GM12874 (cell line): Measurements from ENCODE around the gene PRDM13.

Experiments
- TF ChIP-seq, protein P1 (sequence below): IDR thresholded peaks from 2 replicates; pipeline ENCODE4 v1.5.1; 2011; ENCODE audit warnings: low read depth, mild to moderate bottlenecking, control low read depth, low read length, moderate library complexity; ENCODE audit not compliant: insufficient read depth

PRDM13 gene

GRCh38 chr6:99612551-99613408, 6.1 kb downstream of the PRDM13 start:
- TF ChIP-seq, protein P1, sequence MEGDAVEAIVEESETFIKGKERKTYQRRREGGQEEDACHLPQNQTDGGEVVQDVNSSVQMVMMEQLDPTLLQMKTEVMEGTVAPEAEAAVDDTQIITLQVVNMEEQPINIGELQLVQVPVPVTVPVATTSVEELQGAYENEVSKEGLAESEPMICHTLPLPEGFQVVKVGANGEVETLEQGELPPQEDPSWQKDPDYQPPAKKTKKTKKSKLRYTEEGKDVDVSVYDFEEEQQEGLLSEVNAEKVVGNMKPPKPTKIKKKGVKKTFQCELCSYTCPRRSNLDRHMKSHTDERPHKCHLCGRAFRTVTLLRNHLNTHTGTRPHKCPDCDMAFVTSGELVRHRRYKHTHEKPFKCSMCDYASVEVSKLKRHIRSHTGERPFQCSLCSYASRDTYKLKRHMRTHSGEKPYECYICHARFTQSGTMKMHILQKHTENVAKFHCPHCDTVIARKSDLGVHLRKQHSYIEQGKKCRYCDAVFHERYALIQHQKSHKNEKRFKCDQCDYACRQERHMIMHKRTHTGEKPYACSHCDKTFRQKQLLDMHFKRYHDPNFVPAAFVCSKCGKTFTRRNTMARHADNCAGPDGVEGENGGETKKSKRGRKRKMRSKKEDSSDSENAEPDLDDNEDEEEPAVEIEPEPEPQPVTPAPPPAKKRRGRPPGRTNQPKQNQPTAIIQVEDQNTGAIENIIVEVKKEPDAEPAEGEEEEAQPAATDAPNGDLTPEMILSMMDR: no peak

- TF ChIP-seq, protein P1: peak; percentile 71
Measured at GRCh38 chr6:99613409-99613704, 6.7 kb downstream of the PRDM13 start.

- TF ChIP-seq, protein P1: no peak
Measured at GRCh38 chr6:99613705-99614429, 7.2 kb downstream of the PRDM13 start.

- TF ChIP-seq, protein P1: no peak
Measured at GRCh38 chr6:99614430-99615186, 8.0 kb downstream of the PRDM13 start.

GRCh38 chr6:99617131-99617530, 10.5 kb downstream of the PRDM13 start:
- TF ChIP-seq, protein P1: no peak

DNA sequence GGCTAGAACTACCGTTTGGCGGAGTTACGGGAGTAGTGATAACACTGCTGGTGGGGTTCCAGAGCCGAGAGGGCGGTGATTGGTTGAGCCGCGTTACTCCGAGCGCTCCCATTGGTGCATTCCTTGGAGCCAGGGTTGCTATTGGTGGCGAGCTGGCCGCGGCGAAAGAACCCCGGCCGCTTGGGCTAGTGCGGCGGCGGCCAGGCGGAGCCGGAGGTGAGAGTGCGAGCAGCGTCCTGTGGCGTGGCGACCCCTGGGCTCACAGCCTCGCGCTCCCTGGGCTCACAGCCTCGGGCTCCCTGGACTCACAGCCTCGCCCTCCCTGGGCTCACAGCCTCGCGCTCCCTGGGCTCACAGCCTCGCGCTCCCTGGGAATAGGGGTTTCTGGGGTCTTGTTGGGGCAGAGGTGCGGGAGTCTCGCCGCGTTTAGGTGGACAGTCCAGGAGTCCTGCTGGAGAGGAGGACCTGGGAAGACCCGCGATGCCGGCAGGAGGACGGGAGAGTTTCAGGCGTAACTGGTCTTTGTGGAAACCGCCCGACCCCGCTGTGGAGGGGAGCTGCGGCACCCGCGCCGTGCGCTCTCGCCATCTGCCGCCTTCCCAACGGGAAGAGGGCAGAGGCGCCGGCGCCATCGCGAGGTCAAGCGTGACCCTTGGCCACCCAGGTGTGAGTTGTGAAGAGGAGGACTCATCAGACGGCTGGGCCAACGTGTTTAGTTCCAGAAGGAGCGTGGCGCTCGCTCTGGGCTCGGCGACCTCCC, 12.2 kb downstream of the PRDM13 start:
- TF ChIP-seq, protein P1: no peak
